Liver (tissue), 9 donors: ENCODE results near the gene APP. TPM values are rescaled to one million over a fixed set of nuclear protein-coding genes. Genes with fewer than 3 reads are reported as not detected.

Experiments
- DNase-seq: peaks from one replicate; pipeline ENCODE4 v3.0.0-alpha.2; 2017; ENCODE audit warnings: low spot score
- H3K27ac ChIP-seq, 2 donors: one replicate each; pipeline ENCODE4 v1.7.0; 2013; ENCODE audit warnings: inconsistent platforms in 2 of 2, low read length in 2 of 2, control low read depth in 1 of 2, low read depth in 1 of 2, mild to moderate bottlenecking in 1 of 2
- H3K27me3 ChIP-seq, 4 donors: one replicate each; pipeline versions ENCODE4 v1.6.1 to v1.7.0; 2013; ENCODE audit warnings: low read length in 3 of 4, inconsistent platforms in 1 of 4, mild to moderate bottlenecking in 1 of 4, moderate library complexity in 1 of 4; ENCODE audit not compliant: control insufficient read depth in 4 of 4, insufficient read depth in 4 of 4
- H3K36me3 ChIP-seq, 4 donors: one replicate each; pipeline versions ENCODE4 v1.6.1 to v1.7.0; 2013; ENCODE audit warnings: low read length in 3 of 4, mild to moderate bottlenecking in 3 of 4, low read depth in 1 of 4, moderate library complexity in 1 of 4; ENCODE audit not compliant: control insufficient read depth in 4 of 4, insufficient read depth in 3 of 4
- H3K4me1 ChIP-seq, 4 donors: one replicate each; pipeline versions ENCODE4 v1.6.1 to v1.7.0; 2013; ENCODE audit warnings: low read length in 3 of 4, mild to moderate bottlenecking in 3 of 4, moderate library complexity in 1 of 4; ENCODE audit not compliant: control insufficient read depth in 4 of 4, insufficient read depth in 4 of 4
- H3K4me3 ChIP-seq, 3 donors: one replicate each; pipeline versions ENCODE4 v1.6.1 to v1.7.0; 2013; ENCODE audit warnings: low read length in 3 of 3, control low read depth in 1 of 3, low read depth in 1 of 3, mild to moderate bottlenecking in 1 of 3
- H3K9ac ChIP-seq, 2 donors: one replicate each; pipeline ENCODE4 v1.7.0; 2013; ENCODE audit warnings: low read length in 2 of 2, mild to moderate bottlenecking in 2 of 2, moderate library complexity in 2 of 2, control low read depth in 1 of 2, low read depth in 1 of 2
- H3K9me3 ChIP-seq, 4 donors: one replicate each; pipeline versions ENCODE4 v1.6.1 to v1.7.0; 2013; ENCODE audit warnings: low read length in 3 of 4; ENCODE audit not compliant: control insufficient read depth in 4 of 4
- ATF3 ChIP-seq: IDR thresholded peaks from 2 replicates; pipeline ENCODE4 v1.6.1; 2016; ENCODE audit warnings: antibody characterized with exemption
- CTCF ChIP-seq: fragments of 150-350 bp; IDR thresholded peaks from 2 replicates; pipeline ENCODE4 v1.5.1; 2017; ENCODE audit warnings: improper control_type of control experiment, low read depth, low read length; ENCODE audit not compliant: missing input control
- FOXA1 ChIP-seq: IDR thresholded peaks from 2 replicates; pipeline ENCODE4 v1.6.1; 2016; ENCODE audit warnings: antibody characterized with exemption
- GABPA ChIP-seq, 2 donors: IDR thresholded peaks in 1 of 2; conservative IDR thresholded peaks in 1 of 2; 2 replicates each; pipeline ENCODE4 v1.6.1; 2016; ENCODE audit warnings: antibody characterized with exemption in 2 of 2, mild to moderate bottlenecking in 1 of 2, moderate library complexity in 1 of 2
- HNF4G ChIP-seq: IDR thresholded peaks from 2 replicates; pipeline ENCODE4 v1.6.1; 2016; ENCODE audit warnings: antibody characterized with exemption
- JUND ChIP-seq, 2 donors: IDR thresholded peaks; 2 replicates each; pipeline ENCODE4 v1.6.1; 2016; ENCODE audit warnings: antibody characterized with exemption in 2 of 2
- MAX ChIP-seq: IDR thresholded peaks from 2 replicates; pipeline ENCODE4 v1.6.1; 2016; ENCODE audit warnings: antibody characterized with exemption
- NR2F2 ChIP-seq: IDR thresholded peaks from 2 replicates; pipeline ENCODE4 v1.6.1; 2016; ENCODE audit warnings: antibody characterized with exemption
- RAD21 ChIP-seq, 2 donors: IDR thresholded peaks; 2 replicates each; pipeline ENCODE4 v1.6.1; 2016; ENCODE audit warnings: antibody characterized with exemption in 2 of 2, mild to moderate bottlenecking in 2 of 2
- REST ChIP-seq: IDR thresholded peaks from 2 replicates; pipeline ENCODE4 v1.6.1; 2016; ENCODE audit warnings: antibody characterized with exemption, mild to moderate bottlenecking
- RXRA ChIP-seq, 2 donors: IDR thresholded peaks; 2 replicates each; pipeline ENCODE4 v1.6.1; 2017 to 2018; ENCODE audit warnings: antibody characterized with exemption in 2 of 2, mild to moderate bottlenecking in 1 of 2
- SP1 ChIP-seq: IDR thresholded peaks from 2 replicates; pipeline ENCODE4 v1.6.1; 2018; ENCODE audit warnings: antibody characterized with exemption, mild to moderate bottlenecking
- TAF1 ChIP-seq: conservative IDR thresholded peaks from 2 replicates; pipeline ENCODE4 v1.6.1; 2016; ENCODE audit warnings: antibody characterized with exemption, mild to moderate bottlenecking
- ZBTB33 ChIP-seq: IDR thresholded peaks from 2 replicates; pipeline ENCODE4 v1.6.1; 2016; ENCODE audit warnings: antibody characterized with exemption
- WGBS: extraction: QIAGEN DNeasy Blood & Tissue Kit; methylation state at CpG from one replicate; pipeline ENCODE4 v1.1.7; 2013; 5-methylcytosine and 5-hydroxymethylcytosine counted together
- polyA plus RNA-seq, 2 donors: library from polyadenylated mRNA; stranded (reverse) in 1 of 2; unstranded in 1 of 2; fragments of 200-250 nt in 1 of 2; fragments of >200 nt in 1 of 2; fragmentation: Nextera tagmentation in 1 of 2; extraction: Ambion mirVana in 1 of 2; gene quantifications; one replicate each; pipeline versions ENCODE4 v1.2.1 to v1.2.3, GENCODE V29; 2013 to 2015
- total RNA-seq, 2 donors: library from RNA; depleted of rRNA; stranded (reverse); fragments of >200 nt; gene quantifications; one replicate each; pipeline ENCODE4 v1.2.3, GENCODE V29; 2014
- donor health status: healthy.
- donor health status: healthy.
- donor health status: healthy.
- donor health status: healthy.
- donor health status: healthy.

The APP gene
- total and polyA plus RNA-seq, 4 donors: 24.9 to 201 (median 111) TPM

- no peak for TF ChIP-seq CTCF
- no peak for TF ChIP-seq SP1
- TF ChIP-seq JUND (IDR thresholded peaks at IDR 0.05): no peak
- no peak for TF ChIP-seq FOXA1
- TF ChIP-seq TAF1: no peak
- TF ChIP-seq NR2F2: no peak
Observed at GRCh38 chr21:25977068-25977611, 193.4 kb downstream of the APP start (continued).

- DNase-seq: no peak
- 96% methylated on average over 8 of the region's 8 CpGs for WGBS
- Histone ChIP-seq H3K27ac (no peak overlapping the region), H3K36me3 (peaks cover 1 to 41% (median 22%) of the 10 kb centered on the region in 4 donors), H3K9ac (no peak overlapping the region), H3K27me3 (no peaks in the 10 kb centered on the region), H3K9me3 (no peaks in the 10 kb centered on the region), H3K4me3 (no peak overlapping the region), H3K4me1 (no peaks in the 10 kb centered on the region)
- TF ChIP-seq MAX (no peak), RXRA (IDR thresholded peaks at IDR 0.05) (no peak), REST (no peak), GABPA (IDR thresholded peaks at IDR 0.05 in 1 of 2, conservative IDR thresholded peaks at IDR 0.05 in 1 of 2) (no peak)
Observed at GRCh38 chr21:25974964-25975363, 195.6 kb downstream of the APP start.

GRCh38 chr21:25970254-25970930 lies 200.2 kb downstream of the APP start:
- H3K9me3 ChIP-seq: no peaks in the 10 kb centered on the region
- peaks cover 0 to 31% (median 19%) of the 10 kb centered on the region in 4 donors for H3K36me3 ChIP-seq
- no peak overlapping the region for H3K4me3 ChIP-seq
- H3K4me1 ChIP-seq: no peaks in the 10 kb centered on the region
- WGBS: 74% methylated on average over 15 of the region's 15 CpGs
- no peak for TF ChIP-seq RAD21 (IDR thresholded peaks at IDR 0.05)
- no peak for TF ChIP-seq RXRA (IDR thresholded peaks at IDR 0.05)
- TF ChIP-seq HNF4G: no peak
- no peak for TF ChIP-seq ZBTB33
- TF ChIP-seq ATF3: no peak
- TF ChIP-seq TAF1: no peak
- H3K27me3 ChIP-seq: no peaks in the 10 kb centered on the region
- H3K9ac ChIP-seq: no peak overlapping the region
- DNase-seq: no peak
- H3K27ac ChIP-seq: no peak overlapping the region
